ENCODE measurements around the gene POLR2H.
A peak's percentile ranks its signal among the peaks of the same experiment; 100 is the strongest.

The POLR2H gene

GRCh38 chr3:184361532-184361931 lies at the start of gene POLR2H, which contains the start of gene CLCN2:
POLR2H (plus strand) TSS chr3:184361710; CDS start chr3:184363493, 1,783 bp downstream.
CLCN2 (minus strand) TSS chr3:184361605; CDS start chr3:184361479, 126 bp downstream.
- DNase-seq: peak; percentile 44 to 75

GRCh38 chr3:184314363-184314699 lies 47.2 kb upstream of the POLR2H start, which contains the start of gene EIF4G1:
EIF4G1 (plus strand) TSS chr3:184314606; CDS start chr3:184315797, 1,191 bp downstream.
- DNase-seq: peak; percentile 93 to 96

GRCh38 chr3:184314700-184315542 lies 46.6 kb upstream of the POLR2H start:
- DNase-seq: peak in 1 of 2 experiments; percentile 48

DNA sequence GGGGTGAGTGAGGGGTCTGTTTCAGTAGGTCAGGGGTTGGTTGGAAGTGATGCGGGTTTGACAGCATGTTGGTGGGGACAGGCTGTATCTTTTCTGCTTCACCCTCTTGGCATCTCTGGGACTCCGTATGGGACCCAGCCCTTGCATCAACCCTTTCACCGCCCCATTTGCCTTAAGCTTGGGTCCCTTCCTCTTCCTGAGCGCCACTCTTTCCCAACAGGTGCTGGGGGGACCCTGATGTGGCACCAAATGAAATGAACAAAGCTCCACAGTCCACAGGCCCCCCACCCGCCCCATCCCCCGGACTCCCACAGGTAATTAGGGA lies 46.0 kb upstream of the POLR2H start:
- no peak for DNase-seq

DNA sequence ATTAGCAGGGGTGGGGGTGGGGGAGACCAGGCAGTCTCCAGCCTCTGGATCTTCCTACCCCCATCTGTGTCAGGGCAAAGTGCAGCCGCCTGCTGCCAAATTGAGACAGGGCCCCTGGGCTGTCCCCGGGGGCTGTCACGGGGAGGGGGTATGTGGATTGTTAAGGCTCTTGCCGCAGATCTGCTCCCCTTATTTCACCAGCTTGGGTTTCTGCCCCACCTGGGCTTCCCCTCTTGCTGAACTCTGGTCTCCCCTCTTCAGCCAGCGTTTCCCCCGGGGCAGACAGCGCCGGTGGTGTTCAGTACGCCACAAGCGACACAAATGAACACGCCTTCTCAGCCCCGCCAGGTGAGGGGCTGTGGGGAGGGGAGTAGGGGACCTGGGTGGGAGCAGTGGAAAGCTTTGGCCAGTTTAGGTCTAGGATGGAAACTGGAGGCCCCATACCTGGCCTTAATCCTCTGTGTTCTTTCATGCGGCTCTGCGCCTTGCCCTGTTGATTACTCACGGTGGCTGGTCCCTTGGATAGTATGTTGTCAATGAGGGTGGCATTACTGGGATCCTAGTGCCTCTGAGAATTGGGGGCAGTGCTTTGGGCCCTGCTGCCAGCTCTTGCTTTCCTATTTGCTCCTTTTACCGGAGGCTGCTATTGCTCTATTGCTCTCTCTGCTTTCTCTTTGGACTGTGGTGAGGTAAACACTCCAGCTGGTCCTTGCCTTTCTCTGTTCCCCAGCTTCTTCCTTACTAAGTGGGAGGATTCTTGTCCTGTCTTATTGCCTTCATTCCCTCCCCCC lies 45.4 kb upstream of the POLR2H start:
- no peak for DNase-seq

DNA sequence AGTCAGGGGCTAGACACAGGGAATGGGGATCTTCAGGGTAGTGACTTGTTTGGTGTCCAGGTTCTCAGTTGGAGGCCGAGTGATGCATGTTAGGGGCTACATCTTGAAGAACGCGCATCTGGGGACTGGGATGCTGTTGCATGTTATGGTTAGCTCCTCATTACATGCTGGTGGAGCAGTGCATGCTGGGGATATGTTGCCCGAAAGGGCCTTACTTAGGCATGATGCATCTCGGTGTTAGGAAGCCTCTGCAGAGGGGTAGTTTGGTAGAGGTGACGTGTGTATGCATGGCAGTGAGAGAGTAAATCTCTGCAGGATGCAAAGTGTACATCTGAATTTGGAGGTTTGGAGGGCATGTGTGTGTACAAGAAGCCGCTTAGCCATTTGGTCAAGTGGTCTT lies 44.7 kb upstream of the POLR2H start:
- DNase-seq: no peak

DNA sequence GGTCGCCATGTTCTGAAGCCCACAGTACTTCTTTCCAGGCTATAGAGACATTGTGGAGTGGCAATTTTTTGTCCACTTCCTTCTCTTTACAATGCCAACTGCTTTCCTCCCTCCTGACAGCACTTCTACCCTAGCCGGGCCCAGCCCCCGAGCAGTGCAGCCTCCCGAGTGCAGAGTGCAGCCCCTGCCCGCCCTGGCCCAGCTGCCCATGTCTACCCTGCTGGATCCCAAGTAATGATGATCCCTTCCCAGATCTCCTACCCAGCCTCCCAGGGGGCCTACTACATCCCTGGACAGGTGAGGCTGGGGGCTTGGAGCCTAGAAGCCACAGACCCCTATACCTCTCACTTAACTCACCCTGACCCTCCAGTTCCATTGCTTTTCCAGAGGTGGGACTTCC lies 44.3 kb upstream of the POLR2H start:
- no peak for DNase-seq

DNA sequence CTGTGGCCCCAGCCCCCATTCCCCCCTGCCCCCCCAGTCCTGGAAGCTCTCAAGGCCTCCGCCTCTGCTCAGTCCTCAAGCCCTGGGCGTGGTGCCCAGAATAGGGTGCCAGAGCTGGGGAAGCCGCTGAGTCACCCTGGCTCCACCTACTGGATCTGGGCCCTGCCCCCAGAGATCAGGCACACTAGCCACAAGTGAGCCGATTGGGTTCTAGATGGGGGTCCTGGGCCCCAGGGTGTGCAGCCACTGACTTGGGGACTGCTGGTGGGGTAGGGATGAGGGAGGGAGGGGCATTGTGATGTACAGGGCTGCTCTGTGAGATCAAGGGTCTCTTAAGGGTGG lies 41.4 kb upstream of the POLR2H start:
- DNase-seq: peak in 1 of 2 experiments; percentile 40

DNA sequence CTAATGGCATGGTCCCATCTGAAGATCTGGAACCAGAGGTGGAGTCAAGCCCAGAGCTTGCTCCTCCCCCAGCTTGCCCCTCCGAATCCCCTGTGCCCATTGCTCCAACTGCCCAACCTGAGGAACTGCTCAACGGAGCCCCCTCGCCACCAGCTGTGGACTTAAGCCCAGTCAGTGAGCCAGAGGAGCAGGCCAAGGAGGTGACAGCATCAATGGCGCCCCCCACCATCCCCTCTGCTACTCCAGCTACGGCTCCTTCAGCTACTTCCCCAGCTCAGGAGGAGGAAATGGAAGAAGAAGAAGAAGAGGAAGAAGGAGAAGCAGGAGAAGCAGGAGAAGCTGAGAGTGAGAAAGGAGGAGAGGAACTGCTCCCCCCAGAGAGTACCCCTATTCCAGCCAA lies 39.8 kb upstream of the POLR2H start:
- DNase-seq: no peak

DNA sequence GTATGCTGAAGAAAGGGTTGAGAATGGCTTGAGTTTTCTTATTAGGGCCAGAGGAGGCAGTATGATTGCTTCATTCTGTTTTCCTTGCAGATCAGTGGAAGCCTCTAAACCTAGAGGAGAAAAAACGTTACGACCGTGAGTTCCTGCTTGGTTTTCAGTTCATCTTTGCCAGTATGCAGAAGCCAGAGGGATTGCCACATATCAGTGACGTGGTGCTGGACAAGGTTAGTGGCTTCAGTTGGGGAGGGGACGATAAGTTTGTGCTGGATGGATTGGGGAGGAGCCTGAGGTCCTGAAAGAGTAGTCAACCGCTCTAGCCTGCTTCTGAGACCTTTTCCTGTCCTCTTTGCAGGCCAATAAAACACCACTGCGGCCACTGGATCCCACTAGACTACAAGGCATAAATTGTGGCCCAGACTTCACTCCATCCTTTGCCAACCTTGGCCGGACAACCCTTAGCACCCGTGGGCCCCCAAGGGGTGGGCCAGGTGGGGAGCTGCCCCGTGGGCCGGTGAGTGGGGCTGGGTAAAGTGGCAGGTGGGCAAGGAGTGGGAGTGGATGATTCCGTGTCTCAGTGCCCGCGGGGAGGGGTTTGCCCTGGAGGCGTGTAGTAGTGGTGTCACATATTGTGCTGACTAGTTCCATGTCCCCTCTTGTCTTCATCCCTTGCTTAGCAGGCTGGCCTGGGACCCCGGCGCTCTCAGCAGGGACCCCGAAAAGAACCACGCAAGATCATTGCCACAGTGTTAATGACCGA lies 38.6 kb upstream of the POLR2H start:
- no peak for DNase-seq

GRCh38 chr3:184323696-184324095 lies 37.8 kb upstream of the POLR2H start:
- no peak for DNase-seq

DNA sequence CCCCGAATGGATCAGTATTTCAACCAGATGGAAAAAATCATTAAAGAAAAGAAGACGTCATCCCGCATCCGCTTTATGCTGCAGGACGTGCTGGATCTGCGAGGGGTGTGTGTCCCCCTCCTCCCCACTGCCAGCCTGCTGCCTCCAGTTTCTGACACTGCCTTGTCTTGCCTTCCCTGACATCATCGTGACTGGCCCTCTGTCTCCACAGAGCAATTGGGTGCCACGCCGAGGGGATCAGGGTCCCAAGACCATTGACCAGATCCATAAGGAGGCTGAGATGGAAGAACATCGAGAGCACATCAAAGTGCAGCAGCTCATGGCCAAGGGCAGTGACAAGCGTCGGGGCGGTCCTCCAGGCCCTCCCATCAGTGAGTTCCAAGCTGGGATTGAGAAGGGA lies 36.2 kb upstream of the POLR2H start:
- no peak for DNase-seq

DNA sequence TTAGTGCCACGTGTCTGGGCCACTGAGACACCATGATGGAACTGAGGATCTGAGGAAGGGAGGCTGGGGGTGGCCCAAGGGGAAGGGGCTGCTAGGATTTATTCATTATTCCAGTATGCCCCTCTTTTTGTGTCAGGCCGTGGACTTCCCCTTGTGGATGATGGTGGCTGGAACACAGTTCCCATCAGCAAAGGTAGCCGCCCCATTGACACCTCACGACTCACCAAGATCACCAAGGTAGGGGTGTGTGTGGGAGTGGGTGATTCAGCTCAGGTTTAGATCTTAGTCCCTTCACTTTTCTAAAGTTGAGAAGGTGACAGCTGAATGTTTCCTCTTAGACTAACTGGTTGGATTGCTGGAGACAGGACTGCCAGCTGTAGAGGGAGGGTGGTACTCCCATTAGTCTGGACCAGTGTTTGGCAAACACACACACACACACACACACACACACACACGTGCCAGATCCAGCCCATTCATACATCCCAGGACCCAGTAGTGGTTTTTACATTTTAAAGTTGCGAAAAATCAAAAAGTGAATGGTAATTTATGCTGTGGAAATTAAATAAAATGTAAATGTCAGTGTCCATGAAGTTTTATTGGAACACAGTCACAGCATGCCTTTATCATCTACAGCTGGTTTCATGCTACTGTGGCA lies 35.7 kb upstream of the POLR2H start:
- DNase-seq: no peak

DNA sequence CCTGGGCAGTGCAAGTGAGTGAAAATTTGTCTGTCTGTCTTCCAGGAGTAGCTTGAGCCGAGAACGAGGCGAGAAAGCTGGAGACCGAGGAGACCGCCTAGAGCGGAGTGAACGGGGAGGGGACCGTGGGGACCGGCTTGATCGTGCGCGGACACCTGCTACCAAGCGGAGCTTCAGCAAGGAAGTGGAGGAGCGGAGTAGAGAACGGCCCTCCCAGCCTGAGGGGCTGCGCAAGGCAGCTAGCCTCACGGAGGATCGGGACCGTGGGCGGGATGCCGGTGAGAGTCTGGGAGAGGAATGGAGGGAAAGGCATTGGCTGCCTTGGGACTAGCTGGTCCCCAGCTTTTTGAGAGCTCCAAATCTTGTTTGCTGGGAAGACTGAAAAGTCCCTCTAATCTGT lies 34.3 kb upstream of the POLR2H start:
- DNase-seq: no peak

GRCh38 chr3:184328516-184328915 lies 33.0 kb upstream of the POLR2H start:
- DNase-seq: no peak

DNA sequence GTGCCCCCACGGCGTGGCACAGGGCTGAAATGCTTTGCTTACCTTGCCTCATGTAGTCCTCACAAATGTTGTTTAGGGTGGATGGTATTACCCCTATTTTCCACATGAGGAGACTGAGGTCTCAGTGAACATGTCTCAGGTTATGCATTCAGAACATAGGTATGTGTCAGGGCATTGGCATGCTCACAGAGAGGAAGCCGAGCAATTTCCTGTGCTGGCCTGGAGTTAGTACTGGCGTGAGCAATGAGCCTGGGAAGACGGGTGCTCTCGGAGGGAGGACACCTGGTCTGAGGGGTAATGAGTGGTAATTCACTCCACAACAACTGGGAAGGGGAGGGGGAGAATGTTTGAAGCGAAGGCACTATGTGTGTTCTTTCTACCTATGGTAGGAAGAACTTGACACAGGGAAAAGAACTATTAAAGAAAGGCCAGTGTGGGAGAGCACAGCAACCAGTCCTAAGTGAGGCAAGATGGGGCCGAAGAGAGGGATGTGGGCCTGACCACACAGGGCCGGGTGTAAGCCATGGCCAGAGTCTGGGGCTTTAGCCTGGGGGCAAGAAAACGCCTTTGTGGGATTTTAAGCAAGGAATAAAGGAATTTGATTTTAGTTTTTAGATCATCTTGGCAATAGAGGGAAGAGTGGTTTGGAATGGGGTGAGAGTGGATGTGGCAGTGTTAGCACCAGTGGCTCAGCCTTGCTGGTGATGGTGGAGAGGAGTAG lies 29.0 kb upstream of the POLR2H start:
- no peak for DNase-seq

DNA sequence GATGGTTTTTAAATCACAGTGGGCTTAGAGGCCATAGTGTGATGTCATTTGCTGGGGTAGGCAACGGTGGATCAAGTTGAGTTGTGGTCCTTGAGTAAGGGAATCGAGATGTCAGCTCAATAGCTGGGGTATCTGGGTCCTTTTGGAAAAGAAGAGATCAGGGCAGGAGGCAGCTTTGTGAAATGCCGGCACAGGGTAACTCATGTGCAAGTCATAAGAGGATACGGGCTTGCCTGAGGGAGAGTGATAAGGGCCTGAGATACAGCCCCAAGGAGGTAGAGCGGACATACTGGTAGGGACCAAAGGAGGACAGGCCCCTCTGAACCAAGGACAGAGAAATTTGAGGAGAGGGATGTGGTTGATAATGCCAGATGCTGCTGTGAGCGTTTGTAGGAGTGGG lies 28.3 kb upstream of the POLR2H start:
- no peak for DNase-seq

DNA sequence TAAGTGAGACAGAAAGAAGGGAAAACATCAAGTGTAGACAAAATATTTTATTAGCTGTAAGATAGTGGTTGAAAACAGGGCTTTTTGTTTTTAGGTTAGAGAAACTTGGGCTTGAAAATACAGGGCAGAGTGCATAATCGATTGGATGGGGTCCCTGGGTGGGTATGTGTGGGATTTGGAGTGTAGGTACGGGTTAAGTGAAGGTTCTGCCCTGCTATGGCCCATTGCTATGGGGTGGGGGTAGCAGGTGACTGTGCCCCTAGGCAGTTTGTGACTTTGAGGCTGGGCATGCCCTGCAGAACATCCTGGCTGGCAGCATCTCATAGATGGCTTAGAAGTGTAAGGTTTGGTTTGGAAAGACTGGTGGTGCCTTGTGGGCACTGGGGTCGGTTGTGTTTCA lies 27.8 kb upstream of the POLR2H start:
- DNase-seq: no peak

DNA sequence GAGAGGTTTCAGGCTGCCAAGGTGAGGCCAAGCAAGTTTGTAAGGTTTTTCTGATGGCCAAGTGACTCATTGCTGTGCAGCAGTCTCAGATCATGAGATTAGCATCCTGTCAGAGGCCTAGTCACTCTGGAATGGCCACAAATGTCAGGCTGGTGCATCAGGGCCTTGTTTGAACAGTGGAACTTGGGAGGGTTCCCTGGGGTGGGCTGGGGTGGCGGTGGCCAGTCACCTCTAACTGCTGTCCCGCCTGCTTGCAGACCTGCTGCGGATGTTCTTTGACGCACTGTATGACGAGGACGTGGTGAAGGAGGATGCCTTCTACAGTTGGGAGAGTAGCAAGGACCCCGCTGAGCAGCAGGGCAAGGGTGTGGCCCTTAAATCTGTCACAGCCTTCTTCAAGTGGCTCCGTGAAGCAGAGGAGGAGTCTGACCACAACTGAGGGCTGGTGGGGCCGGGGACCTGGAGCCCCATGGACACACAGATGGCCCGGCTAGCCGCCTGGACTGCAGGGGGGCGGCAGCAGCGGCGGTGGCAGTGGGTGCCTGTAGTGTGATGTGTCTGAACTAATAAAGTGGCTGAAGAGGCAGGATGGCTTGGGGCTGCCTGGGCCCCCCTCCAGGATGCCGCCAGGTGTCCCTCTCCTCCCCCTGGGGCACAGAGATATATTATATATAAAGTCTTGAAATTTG lies 26.9 kb upstream of the POLR2H start:
- DNase-seq: no peak

GRCh38 chr3:184335291-184335660 lies 26.2 kb upstream of the POLR2H start:
- no peak for DNase-seq

DNA sequence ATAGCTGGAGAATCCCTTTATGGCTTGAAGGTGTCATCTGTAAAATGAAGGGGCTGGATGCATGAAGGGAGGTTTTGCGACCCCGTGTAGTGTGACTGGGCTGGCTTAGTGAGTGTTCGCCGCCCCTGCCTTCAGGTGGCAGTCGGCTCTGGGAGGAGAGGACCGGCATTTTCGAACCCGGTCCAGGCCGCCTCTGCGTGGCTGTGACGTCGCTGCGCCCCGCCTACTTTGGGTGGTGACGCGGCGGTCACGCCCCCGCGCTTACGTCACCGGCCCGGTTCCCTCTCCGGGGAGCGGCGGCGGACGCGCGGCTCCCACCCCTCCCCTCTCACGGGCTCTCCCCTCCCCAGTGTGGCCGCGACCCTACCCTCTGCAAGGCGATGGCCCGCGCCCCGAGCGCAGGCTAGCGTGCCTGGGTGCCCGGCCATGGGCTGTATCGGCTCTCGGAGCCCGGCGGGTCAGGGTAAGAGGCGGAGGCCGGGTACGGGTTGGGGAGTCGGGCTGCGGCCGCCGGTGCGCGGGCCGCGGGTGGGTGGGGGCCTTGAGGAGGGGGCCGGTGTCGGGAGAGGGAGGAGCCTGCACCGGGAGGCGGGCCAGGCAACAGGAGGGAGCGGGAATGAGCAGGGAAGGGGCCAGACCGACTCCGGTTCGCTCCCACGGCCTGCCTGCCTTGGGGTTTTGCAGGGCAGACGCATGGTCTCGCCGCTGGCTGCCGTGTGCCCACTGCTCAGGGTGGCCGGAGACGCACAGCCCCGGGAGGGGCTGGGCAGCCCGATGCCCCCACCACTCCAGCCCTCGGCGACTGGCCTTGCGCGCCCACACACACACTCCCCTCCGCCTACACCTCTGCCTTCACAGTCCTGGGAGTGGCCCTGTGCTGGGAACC lies 25.6 kb upstream of the POLR2H start:
- DNase-seq: peak; percentile 54 to 70
